ENCODE results near the gene KIF21B. TPM values are rescaled to one million over a fixed set of nuclear protein-coding genes. Genes with fewer than 3 reads are reported as not detected.

KIF21B gene
- total and polyA plus RNA-seq, 2 of the 8 experiments (the other 6 are each of a cell fraction or from before 2014, with no cell fraction given), result 10.8 to 26.5 TPM

GRCh38 chr1:200949626-200950025, 73.9 kb downstream of the KIF21B start (continued):
- no peak for TF ChIP-seq RBBP5 (IDR thresholded peaks at IDR 0.05; ENCODE audit: borderline replicate concordance, low read depth, low read length)
